GM21526 (cell line): ENCODE measurements around the gene BCL2L2.
"Not testable (repeated sequence)": the region's sequence is repeated elsewhere in the genome, so short reads cannot be mapped to it uniquely, and the experiment has no call there.

Experiments used
- ATAC-seq: cut with Tn5 transposase; IDR thresholded peaks from one replicate; pipeline ENCODE4 v1.9.1; 2021; ENCODE audit warnings: moderate library complexity; ENCODE audit not compliant: unreplicated experiment, low FRiP score

BCL2L2 gene, protein sequence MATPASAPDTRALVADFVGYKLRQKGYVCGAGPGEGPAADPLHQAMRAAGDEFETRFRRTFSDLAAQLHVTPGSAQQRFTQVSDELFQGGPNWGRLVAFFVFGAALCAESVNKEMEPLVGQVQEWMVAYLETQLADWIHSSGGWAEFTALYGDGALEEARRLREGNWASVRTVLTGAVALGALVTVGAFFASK

DNA sequence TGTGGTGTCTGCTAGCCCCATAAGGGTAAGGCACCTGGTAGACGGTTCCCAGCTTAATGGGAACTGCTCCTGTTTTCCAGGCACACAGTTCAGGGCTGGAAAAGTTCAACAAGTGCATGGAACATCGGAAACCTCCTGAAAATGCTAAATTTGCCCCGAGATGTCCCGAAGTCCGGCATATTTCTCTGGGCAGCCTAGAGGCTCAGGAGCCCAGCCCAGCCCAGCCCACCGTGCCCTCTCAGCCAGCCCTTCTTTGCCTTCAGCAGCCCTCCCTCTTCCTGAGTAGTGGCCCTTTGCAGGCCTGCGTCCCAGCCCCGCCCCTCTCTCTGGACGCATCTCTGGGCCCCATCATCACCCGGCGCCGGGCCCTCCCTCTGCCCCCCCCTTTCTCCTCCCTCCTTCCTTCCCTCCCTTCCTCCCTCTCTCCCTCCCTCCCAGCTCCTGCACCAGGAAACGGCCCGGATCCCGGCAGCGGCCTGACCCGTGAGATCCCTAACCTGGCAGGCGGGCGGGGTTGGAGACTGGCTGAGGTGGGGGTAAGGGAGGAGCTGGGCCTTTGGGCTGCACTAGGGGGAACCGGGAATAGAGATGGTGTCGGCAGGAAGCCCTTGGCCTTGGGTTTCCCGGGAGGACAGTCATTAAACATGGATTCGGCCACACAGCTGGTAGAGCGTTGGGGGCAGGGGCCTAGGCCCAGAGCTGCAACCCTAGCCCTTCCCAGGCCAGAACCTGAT, at the start of gene BCL2L2:
TSS of gene BCL2L2 (plus strand) at position 422 of the 734 bp plus-strand sequence. CDS start 935 bp downstream, outside the sequence.
- ATAC-seq = no peak

DNA sequence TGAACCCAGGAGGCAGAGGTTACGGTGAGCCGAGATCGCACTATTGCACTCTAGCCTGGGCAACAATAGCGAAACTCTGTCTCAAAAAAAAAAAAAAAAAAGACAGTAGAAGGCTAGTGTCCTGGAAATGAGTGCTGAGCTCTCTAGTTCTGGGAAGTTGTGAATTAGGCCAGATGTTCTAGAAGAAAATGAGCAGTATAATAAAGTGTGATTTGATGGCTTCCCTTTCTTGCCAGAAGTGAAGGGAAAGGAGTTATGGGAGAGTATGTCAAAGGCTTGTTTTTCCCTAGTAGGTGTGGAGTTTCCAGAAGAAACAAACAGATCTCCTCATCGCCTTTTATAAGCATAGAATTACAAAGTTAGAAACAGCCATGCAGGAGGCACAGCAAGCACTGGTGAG, 48.4 kb upstream of the BCL2L2 start:
- no peak for ATAC-seq

DNA sequence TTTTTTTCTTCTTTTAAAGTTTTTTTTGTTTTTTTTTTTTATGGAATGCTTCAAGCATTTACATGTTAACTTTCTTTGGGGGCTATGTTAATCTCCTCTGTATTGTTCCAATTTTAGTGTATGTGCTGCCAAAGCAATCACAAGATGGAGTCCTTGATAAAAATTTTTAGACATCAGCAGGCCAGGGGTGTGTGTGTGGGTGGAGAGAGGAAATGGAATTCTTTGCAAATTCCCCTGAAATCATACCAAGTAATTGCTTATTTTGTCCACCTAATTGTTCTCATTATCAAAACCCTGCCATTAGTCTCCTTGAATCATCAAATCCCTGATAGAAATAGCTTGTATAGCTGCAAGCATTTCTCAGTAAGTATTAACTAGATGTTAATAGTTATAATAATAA, 47.2 kb upstream of the BCL2L2 start:
- ATAC-seq = no peak

DNA sequence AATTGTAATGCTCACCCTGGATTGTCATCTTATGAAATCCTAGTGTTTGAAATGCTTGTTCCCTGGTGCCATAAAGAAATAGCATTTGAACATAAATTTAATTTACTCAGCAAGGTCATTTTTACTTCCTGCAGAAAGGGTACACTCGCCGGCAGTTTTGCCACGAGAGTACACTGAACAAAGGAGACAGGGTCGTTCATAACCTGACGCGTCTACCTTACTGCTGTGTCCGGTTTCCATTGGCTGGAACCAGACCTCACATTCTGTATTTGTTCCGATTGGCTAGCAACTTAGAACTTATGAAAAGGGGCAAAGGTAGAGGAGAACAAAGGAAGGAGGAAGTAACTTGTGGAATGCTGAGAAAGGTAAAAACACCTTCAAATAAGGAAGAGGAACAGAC, 45.8 kb upstream of the BCL2L2 start:
- ATAC-seq = not testable (repeated sequence)

DNA sequence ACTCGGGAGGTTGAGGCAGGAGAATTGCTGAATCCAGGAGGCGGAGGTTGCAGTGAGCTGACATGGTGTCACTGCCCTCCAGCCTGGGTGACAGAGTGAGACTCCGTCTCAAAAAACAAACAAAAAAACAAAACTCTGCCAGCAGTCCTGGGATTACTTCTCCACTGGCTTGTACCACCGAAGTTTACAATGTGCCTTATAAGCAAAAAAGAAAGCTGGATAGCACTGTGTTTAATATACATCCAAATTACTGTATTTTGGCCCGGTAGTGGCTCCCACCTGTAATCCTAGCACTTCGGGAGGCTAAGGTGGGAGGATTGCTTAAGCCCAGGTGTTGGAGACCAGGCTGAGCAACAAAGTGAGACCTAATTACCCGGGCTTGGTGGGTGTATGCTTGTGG, 37.4 kb upstream of the BCL2L2 start:
- no peak for ATAC-seq

DNA sequence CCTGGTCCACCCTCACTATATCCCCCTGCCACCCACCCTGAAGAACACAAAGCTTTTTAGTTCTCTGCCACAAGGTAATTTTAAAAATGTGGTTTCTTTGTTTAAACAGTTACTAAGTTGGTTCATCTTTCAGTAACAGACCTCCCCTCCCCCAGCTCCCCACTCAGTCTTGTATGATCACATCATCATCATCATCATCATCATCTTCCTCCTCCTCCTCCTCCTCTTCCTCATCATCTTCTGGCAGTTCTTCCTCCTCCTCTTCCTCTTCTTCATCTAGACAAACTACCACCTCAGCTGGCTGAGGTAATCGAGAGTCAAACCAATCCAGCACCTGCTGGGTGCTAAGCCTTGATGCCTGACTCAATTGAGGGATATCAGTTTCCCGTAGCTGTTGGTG, 31.2 kb upstream of the BCL2L2 start:
- ATAC-seq = no peak

DNA sequence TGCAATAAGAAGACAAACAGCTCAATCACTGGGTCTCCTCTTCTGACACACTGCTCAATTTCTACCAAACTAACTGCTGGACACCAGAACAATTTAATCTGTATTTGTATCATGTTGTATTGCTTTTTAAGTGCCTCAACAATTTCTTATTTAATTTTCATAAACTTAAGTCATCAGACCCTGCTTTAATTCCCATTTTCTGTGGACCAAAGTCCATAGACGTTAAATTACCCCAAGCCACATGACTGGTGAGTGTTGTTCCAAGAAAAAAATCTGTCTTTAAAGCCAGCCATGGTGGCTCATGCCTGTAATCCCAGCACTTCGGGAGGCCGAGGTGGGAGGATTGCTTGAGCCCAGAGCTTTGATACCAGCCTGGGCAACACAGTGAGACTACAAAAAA, 29.4 kb upstream of the BCL2L2 start:
- ATAC-seq = no peak

DNA sequence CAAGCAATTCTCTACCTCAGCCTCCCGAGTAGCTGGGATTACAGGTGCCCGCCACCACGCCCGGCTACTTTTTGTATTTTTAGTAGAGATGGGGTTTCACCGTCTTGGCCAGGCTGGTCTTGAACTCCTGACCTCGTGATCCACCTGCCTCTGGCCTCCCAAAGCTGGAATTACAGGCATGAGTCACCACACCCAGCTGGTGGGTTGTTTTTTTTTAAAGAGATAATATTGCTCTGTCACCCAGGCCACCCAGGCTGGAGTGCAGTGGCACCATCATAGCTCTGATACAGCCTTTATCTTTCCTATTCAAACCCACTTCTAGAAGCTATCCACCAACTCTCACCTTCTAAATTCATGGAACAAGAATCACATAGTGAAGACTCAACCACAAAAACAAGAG, 28.7 kb upstream of the BCL2L2 start:
- not testable (repeated sequence) for ATAC-seq

DNA sequence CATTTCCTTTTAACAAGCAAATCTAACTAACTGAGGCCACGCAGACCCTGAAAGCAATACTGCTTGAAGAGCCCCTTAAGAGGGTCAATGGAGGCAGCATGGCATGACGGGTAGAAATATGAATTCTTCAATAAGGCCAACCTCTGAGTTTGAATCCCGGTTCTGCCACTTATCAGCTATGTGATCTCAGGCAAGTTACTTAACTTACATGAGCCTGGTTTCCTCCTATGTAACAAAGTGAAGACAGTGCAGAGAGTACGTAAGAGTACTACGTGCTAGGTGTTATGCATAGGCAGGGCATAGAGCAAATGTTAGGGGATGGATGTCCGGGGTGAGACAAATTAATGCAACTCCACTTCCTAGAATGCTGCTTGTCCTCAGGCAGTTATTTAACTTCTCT, 25.4 kb upstream of the BCL2L2 start:
- no peak for ATAC-seq

DNA sequence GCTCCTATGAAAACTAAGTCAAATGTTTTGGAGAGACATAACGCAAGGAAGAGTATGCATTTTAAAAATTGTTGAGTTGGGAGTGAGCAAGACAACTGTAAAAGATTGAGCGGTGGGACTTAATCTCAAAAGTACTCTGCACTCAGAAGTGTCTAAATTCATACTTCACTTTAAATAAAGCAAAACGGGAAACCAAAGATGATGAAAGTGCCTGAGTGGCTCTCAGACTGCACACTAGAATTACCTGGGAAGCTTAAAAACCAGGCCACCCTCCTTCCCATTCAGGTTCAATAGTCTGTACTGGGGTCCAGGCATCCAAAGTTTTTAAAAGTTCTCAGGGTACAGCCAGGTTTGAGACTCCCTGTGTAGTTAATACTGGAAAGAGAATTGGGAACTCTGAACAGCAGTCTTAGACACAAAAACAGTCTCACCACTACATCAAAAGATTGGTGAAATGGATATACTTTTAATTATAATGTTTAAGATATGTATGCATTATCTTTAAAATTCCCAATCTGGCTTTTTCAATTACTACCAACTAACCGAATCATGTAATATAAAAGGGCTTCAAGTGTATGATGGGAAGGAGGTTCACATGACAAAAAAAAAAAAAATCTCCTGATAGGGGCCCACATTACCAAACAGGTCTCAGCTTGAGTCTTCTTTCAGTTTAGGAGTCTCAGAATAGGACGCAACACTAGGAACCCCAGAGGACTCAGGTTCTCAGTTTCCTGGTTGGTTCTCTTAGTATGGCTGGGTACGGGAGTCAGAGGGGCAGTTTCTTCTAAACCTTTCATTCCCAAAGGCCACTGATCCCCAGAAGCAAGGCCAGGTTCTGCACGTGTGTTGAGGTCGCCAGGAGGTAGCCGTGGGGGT, 21.7 kb upstream of the BCL2L2 start:
- ATAC-seq = no peak

DNA sequence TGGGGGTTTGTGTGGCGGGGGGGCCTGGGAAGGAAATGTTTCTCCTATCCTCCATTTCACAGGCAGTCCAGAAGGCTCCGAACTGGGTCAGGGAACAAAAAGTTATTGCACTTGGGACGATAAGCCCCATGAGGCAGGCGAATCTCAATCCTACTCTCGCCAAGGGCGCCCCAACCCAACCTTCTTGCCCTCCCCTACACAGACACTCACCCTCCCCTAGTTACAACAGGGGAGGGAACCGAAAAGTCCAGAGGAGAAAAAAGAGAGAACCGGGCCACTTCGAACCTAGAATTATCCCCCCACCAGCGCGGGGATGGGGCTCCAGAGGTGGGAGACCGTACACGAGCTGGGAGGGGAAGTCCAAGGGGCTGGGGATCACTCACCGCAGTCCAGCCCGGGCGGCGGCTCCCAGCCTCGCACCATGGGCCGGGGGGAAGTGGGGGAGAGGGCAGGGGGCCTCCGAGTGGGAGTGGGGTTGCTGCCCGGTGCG, 21.1 kb upstream of the BCL2L2 start:
- ATAC-seq = peak; percentile 21

DNA sequence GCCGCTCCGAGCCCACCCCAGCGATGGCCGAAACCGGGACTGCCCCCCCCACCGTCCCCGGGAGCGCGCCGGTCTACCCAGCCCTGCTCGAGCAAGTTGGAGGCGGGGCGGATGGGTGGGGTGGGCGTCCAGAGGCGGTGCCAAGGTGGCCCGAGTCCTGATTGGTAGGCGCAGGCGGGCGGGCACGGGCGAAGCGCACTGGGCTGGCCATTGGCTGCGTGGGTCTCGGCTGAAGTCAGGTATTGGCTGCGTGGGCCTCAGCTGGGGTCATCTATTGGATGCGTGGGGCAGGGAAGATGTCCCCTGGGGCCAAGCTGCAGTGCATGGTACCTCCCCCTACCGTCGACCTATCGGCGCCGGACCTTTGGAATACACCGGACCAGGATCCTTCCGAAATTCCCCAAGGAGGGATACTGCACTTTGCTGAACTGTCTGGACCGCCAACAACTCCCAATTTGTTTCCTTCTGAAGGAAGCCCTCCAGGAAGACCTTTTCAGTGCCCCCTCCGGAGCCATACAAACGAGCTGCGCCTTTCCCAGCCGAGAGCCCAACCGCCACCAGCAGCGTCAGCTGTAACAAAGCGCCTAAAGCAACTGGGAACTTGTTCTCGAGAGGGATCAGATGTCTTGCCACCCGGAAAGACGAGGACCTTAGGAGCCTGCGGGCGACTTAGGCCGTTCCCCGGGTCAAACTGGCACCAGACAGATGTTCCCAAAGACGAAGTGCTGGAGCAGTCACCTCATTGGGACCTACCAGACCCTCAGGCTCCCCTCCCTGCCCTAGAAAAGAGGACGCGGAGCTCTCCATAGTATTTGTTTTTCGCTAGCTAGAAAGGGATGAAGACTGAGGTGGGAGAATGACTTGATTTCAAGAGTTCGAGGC, 20.4 kb upstream of the BCL2L2 start, which contains the start of gene HOMEZ:
TSS of gene HOMEZ (minus strand) at position 113 of the 882 bp plus-strand sequence. CDS start 180 bp downstream, outside the sequence.
- peak; percentile 96 for ATAC-seq

DNA sequence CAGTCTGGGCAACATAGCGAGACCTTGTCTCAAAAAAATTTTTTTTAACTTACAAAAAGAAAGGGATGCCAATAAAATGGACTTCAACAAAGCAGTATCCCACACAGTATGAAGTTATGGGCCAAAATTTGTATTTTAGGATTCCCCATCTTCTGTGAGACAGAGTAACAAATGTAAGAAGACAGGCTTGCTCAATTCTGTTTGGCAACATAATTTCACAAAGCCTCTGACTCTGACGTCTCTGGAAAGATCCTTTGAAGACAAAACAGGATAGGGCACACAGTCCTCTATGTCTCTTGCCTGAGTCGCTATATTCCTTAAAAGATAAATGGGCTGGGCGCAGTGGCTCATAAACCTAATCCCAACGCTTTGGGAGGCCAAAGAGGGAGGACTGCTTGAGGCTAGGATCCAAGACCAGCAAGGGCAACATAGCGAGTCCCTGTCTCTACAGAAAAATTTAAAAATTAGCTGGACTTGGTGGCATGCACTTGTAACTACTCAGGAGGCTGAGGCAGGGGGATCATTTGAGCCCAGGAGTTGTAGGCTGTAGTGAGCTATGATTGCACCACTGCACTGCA, 19.6 kb upstream of the BCL2L2 start:
- ATAC-seq = no peak

DNA sequence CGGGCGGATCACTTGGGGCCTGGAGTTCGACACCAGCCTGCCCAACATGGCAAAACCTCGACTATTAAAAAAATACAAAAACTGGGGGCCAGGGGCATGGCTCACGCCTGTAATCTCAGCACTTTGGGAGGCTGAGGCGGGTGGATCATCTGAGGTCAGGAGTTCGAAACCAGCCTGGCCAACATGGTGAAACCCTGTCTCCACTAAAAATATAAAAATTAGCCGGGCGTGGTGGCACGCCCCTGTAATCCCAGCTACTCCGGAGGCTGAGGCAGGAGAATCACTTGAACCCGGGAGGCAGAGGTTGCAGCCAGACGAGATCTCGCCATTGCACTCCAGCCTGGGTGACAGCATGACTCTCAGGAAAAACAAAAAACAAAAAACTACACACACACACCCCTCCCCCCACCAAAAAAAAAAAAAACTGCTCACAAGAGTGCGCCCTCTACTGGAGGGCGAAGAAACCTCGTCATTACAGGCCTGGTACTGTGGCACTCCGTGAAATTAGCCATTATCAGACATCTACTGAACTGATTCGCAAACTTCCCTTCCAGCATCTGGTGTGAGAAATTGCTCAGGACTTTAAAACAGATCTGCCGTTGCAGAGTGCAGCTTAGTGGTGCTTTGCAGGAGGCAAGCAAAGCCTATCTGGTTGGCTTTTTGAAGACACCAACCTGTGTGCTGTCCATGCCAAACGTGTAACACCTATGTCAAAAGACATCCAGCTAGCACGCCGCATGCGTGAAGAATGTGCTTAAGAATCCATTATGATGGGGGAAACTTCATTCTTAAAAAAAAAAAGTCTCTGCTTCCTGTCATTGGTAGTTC, 11.7 kb upstream of the BCL2L2 start:
- no peak for ATAC-seq

DNA sequence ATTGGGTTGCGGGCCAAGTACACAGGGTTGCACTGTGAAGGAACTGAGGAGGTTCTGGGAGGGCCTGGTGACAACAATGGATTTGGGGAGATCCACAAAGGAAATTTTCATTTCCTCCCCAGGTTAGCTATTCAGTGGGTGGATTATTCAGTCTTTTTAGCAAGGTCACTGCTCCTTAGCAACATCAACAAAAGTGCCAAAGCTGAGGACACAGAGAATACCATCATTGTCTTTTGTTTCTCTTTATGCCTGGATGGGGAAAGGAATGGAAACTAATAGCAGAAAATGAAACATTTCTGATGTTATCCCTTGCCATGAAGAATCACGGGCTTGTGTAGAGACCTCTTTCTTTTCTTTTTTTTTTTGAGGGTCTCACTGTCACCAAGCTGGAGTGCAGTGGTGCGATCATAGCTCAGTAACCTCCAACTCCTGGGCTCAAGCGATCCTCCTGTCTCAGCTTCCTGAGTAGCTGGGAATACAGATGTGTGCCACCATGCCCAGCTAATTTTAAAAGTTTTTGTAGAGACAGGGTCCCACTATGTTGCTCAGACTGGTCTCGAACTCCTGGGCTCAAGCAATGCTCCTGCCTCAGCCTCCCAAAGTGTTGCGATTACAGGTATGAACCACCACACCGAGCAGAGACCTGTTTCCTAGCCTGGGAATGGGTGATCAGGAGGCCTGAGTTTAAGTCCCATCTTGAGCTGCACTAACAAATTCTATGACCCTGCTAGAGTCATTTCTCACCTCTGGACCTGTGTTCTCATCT, 10.4 kb upstream of the BCL2L2 start:
- no peak for ATAC-seq

DNA sequence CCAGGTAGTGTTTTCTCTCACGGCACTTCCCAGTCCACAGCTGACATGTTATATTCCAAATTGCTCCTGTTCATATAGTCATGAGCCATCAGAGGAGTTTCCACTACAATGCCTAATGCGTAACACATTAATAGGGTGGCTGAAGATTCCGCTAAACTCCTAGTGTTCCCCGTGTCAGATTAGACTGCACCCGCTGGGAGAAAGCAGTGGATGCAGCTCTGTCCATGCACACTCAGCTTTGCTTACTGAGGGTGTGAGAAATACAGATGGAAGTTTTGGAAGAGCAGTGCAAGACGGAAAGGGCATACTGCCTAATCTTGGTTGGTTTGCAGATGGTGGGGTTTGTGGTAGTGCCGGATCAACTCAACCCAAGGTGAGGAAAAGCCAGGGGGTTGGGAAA, 9.5 kb upstream of the BCL2L2 start:
- ATAC-seq = no peak

DNA sequence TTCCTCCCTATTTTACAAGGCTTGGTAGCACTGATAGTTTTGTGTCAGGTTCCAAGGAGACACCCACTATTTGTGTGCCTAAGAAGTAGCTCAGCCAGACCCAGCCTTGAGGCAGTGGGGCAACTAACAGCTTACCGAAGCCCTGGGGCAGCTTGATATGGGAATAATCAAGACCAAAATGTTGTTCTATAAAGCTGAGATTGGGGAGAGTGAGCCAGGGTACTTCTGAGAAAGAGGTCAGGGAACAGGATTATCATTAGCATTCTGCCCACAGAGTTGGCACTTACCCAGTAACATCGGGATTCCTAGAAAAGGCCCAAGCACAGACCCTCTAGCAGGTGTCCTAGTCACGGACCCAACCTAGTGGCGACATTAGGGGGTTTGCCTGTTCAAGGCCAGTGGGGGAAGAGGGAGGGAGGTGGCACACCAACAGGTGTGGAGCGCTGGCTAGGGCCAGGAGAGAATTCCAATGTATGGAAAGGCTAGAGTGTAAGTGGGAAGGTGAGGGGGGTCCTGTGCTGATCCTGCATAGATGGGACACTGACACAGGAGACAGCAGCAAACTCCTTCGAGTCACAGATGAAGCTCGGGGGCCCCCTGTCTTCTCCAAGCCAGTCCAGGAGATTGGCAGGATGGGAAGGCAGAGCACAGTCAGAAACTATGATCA, 8.9 kb upstream of the BCL2L2 start:
- ATAC-seq = no peak
